ENCODE measurements around the gene ST8SIA6.

ST8SIA6 gene

GRCh38 chr10:17453373-17454091 is 863 bp downstream of the ST8SIA6 start:
- Mint-ChIP-seq H3K27ac (no peak overlapping the region), H3K27me3 (ENCODE audit: low read depth, poor library complexity) (peaks cover 12% of the 10 kb centered on the region), H3K36me3 (ENCODE audit: low read depth) (peaks cover 29% of the 10 kb centered on the region), H3K4me1 (peaks cover 24% of the 10 kb centered on the region), H3K4me3 (peak overlapping the region; percentile 88), H3K9me3 (peaks cover 37% of the 10 kb centered on the region)
- peak; percentile 75 for DNase-seq
- TF ChIP-seq CTCF (IDR thresholded peaks at IDR 0.05), result no peak

GRCh38 chr10:17453035-17453372 is 1.4 kb downstream of the ST8SIA6 start:
- H3K27me3 Mint-ChIP-seq (ENCODE audit: low read depth, poor library complexity), result peaks cover 17% of the 10 kb centered on the region
- DNase-seq, result no peak
- peaks cover 34% of the 10 kb centered on the region for H3K36me3 Mint-ChIP-seq (ENCODE audit: low read depth)
- peaks cover 24% of the 10 kb centered on the region for H3K4me1 Mint-ChIP-seq
- H3K27ac Mint-ChIP-seq, result no peak overlapping the region
- TF ChIP-seq CTCF (IDR thresholded peaks at IDR 0.05), result no peak
- peak overlapping the region; percentile 88 for H3K4me3 Mint-ChIP-seq
- H3K9me3 Mint-ChIP-seq, result peaks cover 42% of the 10 kb centered on the region

GRCh38 chr10:17452060-17452841 is 2.1 kb downstream of the ST8SIA6 start:
- peak overlapping the region; percentile 88 for H3K4me3 Mint-ChIP-seq

GRCh38 chr10:17450024-17450423 is 4.4 kb downstream of the ST8SIA6 start:
- H3K4me3 Mint-ChIP-seq, result no peak overlapping the region
- H3K9me3 Mint-ChIP-seq, result peaks cover 53% of the 10 kb centered on the region
- DNase-seq, result no peak
- no peak for TF ChIP-seq CTCF (IDR thresholded peaks at IDR 0.05)
- H3K27ac Mint-ChIP-seq, result no peak overlapping the region
- H3K4me1 Mint-ChIP-seq, result peaks cover 27% of the 10 kb centered on the region
- H3K36me3 Mint-ChIP-seq (ENCODE audit: low read depth), result peaks cover 61% of the 10 kb centered on the region
- H3K27me3 Mint-ChIP-seq (ENCODE audit: low read depth, poor library complexity), result peaks cover 13% of the 10 kb centered on the region

More at GRCh38 chr10:17452060-17452841, 2.1 kb downstream of the ST8SIA6 start:
- Mint-ChIP-seq H3K27me3 (ENCODE audit: low read depth, poor library complexity) (peaks cover 17% of the 10 kb centered on the region), H3K9me3 (peaks cover 50% of the 10 kb centered on the region), H3K27ac (no peak overlapping the region), H3K4me1 (peaks cover 21% of the 10 kb centered on the region), H3K36me3 (ENCODE audit: low read depth) (peaks cover 42% of the 10 kb centered on the region)
- no peak for DNase-seq
- TF ChIP-seq CTCF (IDR thresholded peaks at IDR 0.05), result no peak

GRCh38 chr10:17445400-17445998 is 8.9 kb downstream of the ST8SIA6 start:
- H3K27ac Mint-ChIP-seq, result peak overlapping the region; percentile 58
- no peak for TF ChIP-seq CTCF (IDR thresholded peaks at IDR 0.05)
- no peak overlapping the region for H3K4me3 Mint-ChIP-seq
- peaks cover 57% of the 10 kb centered on the region for H3K36me3 Mint-ChIP-seq (ENCODE audit: low read depth)
- DNase-seq, result no peak
- peaks cover 29% of the 10 kb centered on the region for H3K4me1 Mint-ChIP-seq
- H3K27me3 Mint-ChIP-seq (ENCODE audit: low read depth, poor library complexity), result peaks cover 6% of the 10 kb centered on the region
- peaks cover 50% of the 10 kb centered on the region for H3K9me3 Mint-ChIP-seq

All from nephron progenitor cell (in vitro differentiated cells).